ENCODE data around the gene DOHH. TPM values are rescaled to one million over a fixed set of nuclear protein-coding genes. Genes with fewer than 3 reads are reported as not detected.
A peak's percentile ranks its signal among the peaks of the same experiment; 100 is the strongest.

Gene DOHH
- total and polyA plus RNA-seq, 9 of the 15 experiments (the other 6 are each of a cell fraction or from before 2014, with no cell fraction given): 0.14 to 47.2 (median 5.1) TPM

GRCh38 chr19:3458229-3459088, 42.0 kb downstream of the DOHH start (continued):
- TF ChIP-seq ZNF263 (CRISPR knock-in tag; IDR thresholded peaks at IDR 0.05; ENCODE audit: borderline replicate concordance) (0 out of 2 replicates have a peak, but pooled peaks have one; percentile 30), TEAD2 (tag; IDR thresholded peaks at IDR 0.05) (no peak), SMARCE1 (IDR thresholded peaks at IDR 0.05) (no peak), ZFX (CRISPR knock-in tag; IDR thresholded peaks at IDR 0.05) (no peak), ZNF311 (CRISPR knock-in tag; IDR thresholded peaks at IDR 0.05) (no peak), ZNF165 (CRISPR knock-in tag; IDR thresholded peaks at IDR 0.05; ENCODE audit: borderline replicate concordance) (no peak), ZC3H11A (IDR thresholded peaks at IDR 0.05; ENCODE audit: low read depth, low read length) (no peak), CEBPZ (IDR thresholded peaks at IDR 0.05; ENCODE audit: borderline replicate concordance, low read depth, low read length) (no peak), FOXM1 (IDR thresholded peaks at IDR 0.05; ENCODE audit: low read depth) (no peak), FOXM1 (CRISPR knock-in tag; IDR thresholded peaks at IDR 0.05; ENCODE audit: low read depth) (no peak), BCOR (IDR thresholded peaks at IDR 0.05) (peak; percentile 64), U2AF1 (optimal IDR thresholded peaks at IDR 0.05; ENCODE audit: low read depth, low read length) (no peak), ZBTB33 (CRISPR knock-in tag; IDR thresholded peaks at IDR 0.05) (peak; percentile 49; the same call in 1 of the 2 replicates), ZNF282 (CRISPR knock-in tag; IDR thresholded peaks at IDR 0.05) (no peak), TEAD1 (CRISPR knock-in tag; IDR thresholded peaks at IDR 0.05) (0 out of 4 replicates have a peak, but pooled peaks of 1 of the 2 experiments have one; percentile 23), CTCF (IDR thresholded peaks at IDR 0.05 in 2 of 3, conservative IDR thresholded peaks at IDR 0.05 in 1 of 3; ENCODE audit: insufficient read depth in 2 of 3, low read depth in 1 of 3, low read length in 3 of 3) (no peak), ZBTB12 (CRISPR knock-in tag; IDR thresholded peaks at IDR 0.05) (no peak)
